ENCODE results near the gene TBX4. TPM values are rescaled to one million over a fixed set of nuclear protein-coding genes. Genes with fewer than 3 reads are reported as not detected.
A peak's percentile ranks its signal among the peaks of the same experiment; 100 is the strongest.

The TBX4 gene
- total and polyA plus RNA-seq, 9 of the 15 experiments (the other 6 are each of a cell fraction or from before 2014, with no cell fraction given), result not detected

- TF ChIP-seq CSDE1 (IDR thresholded peaks at IDR 0.05), result no peak
- TF ChIP-seq ZBTB11 (CRISPR knock-in tag; IDR thresholded peaks at IDR 0.05), result peak in 1 of 3 experiments; percentile 62; a peak in 2 of 6 replicates
- Histone ChIP-seq H2AFZ (ENCODE audit: low read depth, low read length) (no peak overlapping the region), H3K9me1 (ENCODE audit: control insufficient read depth, insufficient read depth, low read length) (no peaks in the 10 kb centered on the region), H3K79me2 (ENCODE audit: control insufficient read depth, insufficient read depth, low read length) (no peaks in the 10 kb centered on the region), H3K4me2 (ENCODE audit: insufficient read depth, low read length) (no peak overlapping the region), H3K4me1 (replicated peaks in 1 of 2; ENCODE audit: control insufficient read depth in 2 of 2, insufficient read depth in 2 of 2, low read length in 2 of 2) (peaks cover 0 to 35% of the 10 kb centered on the region in 2 experiments; a peak in 2 of 5 replicates), H3K27ac (ENCODE audit: extremely low read depth, low read depth, low read length) (no peak overlapping the region), H3K36me3 (ENCODE audit: control insufficient read depth, insufficient read depth, low read length) (no peaks in the 10 kb centered on the region), H3K9ac (ENCODE audit: insufficient read depth in 1 of 2, low read depth in 2 of 2, low read length in 2 of 2) (no peak overlapping the region), H3K9me3 (replicated peaks; ENCODE audit: control insufficient read depth, insufficient read depth, low read depth, low read length) (no peaks in the 10 kb centered on the region), H3K27me3 (ENCODE audit: control insufficient read depth in 2 of 2, insufficient read depth in 2 of 2, low read length in 2 of 2) (peaks cover 34 to 74% of the 10 kb centered on the region in 2 experiments; a peak in 4 of 5 replicates), H3K4me3 (no peak overlapping the region), H4K20me1 (replicated peaks; ENCODE audit: control insufficient read depth, insufficient read depth, low read length) (no peaks in the 10 kb centered on the region)
- intact Hi-C loops (cut with micrococcal nuclease) (no loop called here), in situ Hi-C loops (cut with MboI) (no loop called here)
- no peak for FAIRE-seq
- CTCF ChIA-PET (ENCODE audit: low intra/inter-chr PET ratio), result interaction anchor here (0.7 kb wide), 1 partner anchor 12 kb away, joined by 3 read pairs; no protein-coding TSS in a partner anchor
- POLR2A ChIA-PET, result interaction anchor here (1.0 kb wide), 1 partner anchor 13 kb away, joined by 3 read pairs; no protein-coding TSS in a partner anchor
- ATAC-seq, result no peak
- DNase-seq (ENCODE audit: extremely low read depth in 1 of 4, low spot score in 3 of 4), result no peak
- no TSS peak for BruUV-seq (replicated peaks)
- 39% methylated on average over 24 of the region's 86 CpGs for WGBS (ENCODE audit: insufficient coverage, low coverage, missing lambda C conversion rate)
Observed at GRCh38 chr17:61454381-61455323, 2.4 kb downstream of the TBX4 start.

All from K562 (cell line).